IMR-90 (cell line): ENCODE results near the gene POLE4. TPM values are rescaled to one million over a fixed set of nuclear protein-coding genes. Genes with fewer than 3 reads are reported as not detected.

Experiments used
- ATAC-seq: fragments of 200-7000 bp; cut with Tn5 transposase; 2 replicates; pipeline ENCODE4 v1.9.1; 2020; ENCODE audit warnings: low read depth, mild to moderate bottlenecking, moderate library complexity
- BruUV-seq: library from RNA; stranded (reverse); fragments of 400-500 nt; replicated peaks from 2 replicates; lab custom pipeline; 2021; lab: Mats Ljungman, UMichigan
- CTCF ChIA-PET: fragments of 300-600 bp; formaldehyde crosslinking; extraction: SDS; loops from one replicate; lab custom pipeline; 2021; ENCODE audit warnings: antibody characterized with exemption; lab: Yijun Ruan, JAX
- POLR2A ChIA-PET: fragments of 300-600 bp; sonication (Branson Sonifier 250); formaldehyde crosslinking; loops from one replicate; lab custom pipeline; 2022; ENCODE audit warnings: antibody characterized with exemption; ENCODE audit not compliant: unreplicated experiment; lab: Charles Lee
- DNase-seq: peaks from one replicate; pipeline ENCODE4 v3.0.0; 2013
- H2AFZ ChIP-seq: replicated peaks from 2 replicates; pipeline ENCODE3; 2013; ENCODE audit warnings: low read length, mild to moderate bottlenecking; ENCODE audit not compliant: poor library complexity
- H2AK5ac ChIP-seq: 2 replicates; pipeline ENCODE4 v1.6.1; 2013; ENCODE audit warnings: low read depth, low read length, inconsistent platforms
- H2AK9ac ChIP-seq: replicated peaks from 2 replicates; pipeline ENCODE3; 2013; ENCODE audit warnings: mild to moderate bottlenecking, low read depth, low read length, moderate library complexity; ENCODE audit not compliant: poor library complexity
- H2BK120ac ChIP-seq: 2 replicates; pipeline ENCODE4 v1.6.1; 2013; ENCODE audit warnings: low read depth, low read length, inconsistent platforms
- H2BK15ac ChIP-seq: 3 replicates; pipeline ENCODE4 v1.6.1; 2013; ENCODE audit warnings: low read depth, low read length, inconsistent platforms
- H2BK20ac ChIP-seq: 2 replicates; pipeline ENCODE4 v1.6.1; 2013; ENCODE audit warnings: low read depth, mild to moderate bottlenecking, inconsistent platforms, low read length, moderate library complexity
- H2BK5ac ChIP-seq: 2 replicates; pipeline ENCODE4 v1.6.1; 2013; ENCODE audit warnings: mild to moderate bottlenecking, low read depth, low read length, inconsistent platforms; ENCODE audit not compliant: poor library complexity, severe bottlenecking
- H3K14ac ChIP-seq: replicated peaks from 2 replicates; pipeline ENCODE4 v1.6.1; 2013; ENCODE audit warnings: low read depth, low read length, inconsistent platforms
- H3K18ac ChIP-seq: 2 replicates; pipeline ENCODE4 v1.6.1; 2013; ENCODE audit warnings: low read depth, low read length, control low read depth
- H3K23ac ChIP-seq: 2 replicates; pipeline ENCODE4 v1.6.1; 2013; ENCODE audit warnings: low read depth, low read length, inconsistent platforms
- H3K27ac ChIP-seq: 2 replicates; pipeline ENCODE4 v1.5.1; 2013; ENCODE audit warnings: mild to moderate bottlenecking, control low read depth, low read length; ENCODE audit not compliant: insufficient read depth
- H3K27me3 ChIP-seq: 2 replicates; pipeline ENCODE4 v1.6.1; 2013; ENCODE audit warnings: low read length; ENCODE audit not compliant: control insufficient read depth, insufficient read depth
- H3K36me3 ChIP-seq: 2 replicates; pipeline ENCODE4 v1.6.1; 2013; ENCODE audit warnings: low read length, mixed read lengths; ENCODE audit not compliant: control insufficient read depth, insufficient read depth
- H3K4ac ChIP-seq: 2 replicates; pipeline ENCODE4 v1.6.1; 2013; ENCODE audit warnings: low read depth, low read length, inconsistent platforms
- H3K4me1 ChIP-seq: 2 replicates; pipeline ENCODE4 v1.6.1; 2013; ENCODE audit warnings: low read length, mixed read lengths; ENCODE audit not compliant: control insufficient read depth, insufficient read depth
- H3K4me2 ChIP-seq: 2 replicates; pipeline ENCODE4 v1.6.1; 2013; ENCODE audit warnings: low read depth, mild to moderate bottlenecking, control low read depth, low read length, moderate library complexity
- H3K4me3 ChIP-seq: 2 replicates; pipeline ENCODE4 v1.5.1; 2013; ENCODE audit warnings: low read depth, mild to moderate bottlenecking, control low read depth, low read length, moderate library complexity; ENCODE audit not compliant: insufficient read depth
- H3K56ac ChIP-seq: 2 replicates; pipeline ENCODE4 v1.6.1; 2013; ENCODE audit warnings: low read length, inconsistent platforms; ENCODE audit not compliant: insufficient read depth; ENCODE audit errors: extremely low read depth
- H3K79me1 ChIP-seq, 2 experiments: 2 replicates each; pipeline ENCODE4 v1.6.1; 2013; ENCODE audit warnings: low read length in 2 of 2, inconsistent platforms in 1 of 2, low read depth in 1 of 2
- H3K9ac ChIP-seq: 2 replicates; pipeline ENCODE4 v1.6.1; 2013; ENCODE audit warnings: low read depth, low read length, control low read depth
- H3K9me1 ChIP-seq: 2 replicates; pipeline ENCODE4 v1.6.1; 2013; ENCODE audit warnings: low read length, inconsistent platforms; ENCODE audit not compliant: insufficient read depth
- H3K9me3 ChIP-seq: 2 replicates; pipeline ENCODE4 v1.6.1; 2013; ENCODE audit warnings: low read length; ENCODE audit not compliant: control insufficient read depth, insufficient read depth
- H4K20me1 ChIP-seq: 2 replicates; pipeline ENCODE4 v1.6.1; 2013; ENCODE audit warnings: low read length, inconsistent platforms; ENCODE audit not compliant: insufficient read depth
- H4K5ac ChIP-seq: 2 replicates; pipeline ENCODE4 v1.6.1; 2013; ENCODE audit warnings: mild to moderate bottlenecking, low read depth, low read length, control low read depth
- H4K8ac ChIP-seq, 2 experiments: 2 replicates each; pipeline ENCODE4 v1.6.1; 2013; ENCODE audit warnings: low read depth in 2 of 2, low read length in 2 of 2, control low read depth in 1 of 2, inconsistent platforms in 1 of 2
- H4K91ac ChIP-seq: 2 replicates; pipeline ENCODE4 v1.6.1; 2013; ENCODE audit warnings: low read depth, low read length, inconsistent platforms; ENCODE audit not compliant: insufficient read depth
- BHLHE40 ChIP-seq: fragments of 150-350 bp; IDR thresholded peaks from 2 replicates; pipeline ENCODE4 v1.6.1; 2016; ENCODE audit warnings: mild to moderate bottlenecking, low read depth, low read length
- CHD1 ChIP-seq: IDR thresholded peaks from 2 replicates; pipeline ENCODE4 v1.6.1; 2012; ENCODE audit warnings: low read depth, low read length, improper control_type of control experiment
- FOS ChIP-seq: fragments of 150-350 bp; IDR thresholded peaks from 2 replicates; pipeline ENCODE4 v1.6.1; 2016; ENCODE audit warnings: low read depth, low read length
- RAD21 ChIP-seq: IDR thresholded peaks from 2 replicates; pipeline ENCODE4 v1.6.1; 2012; ENCODE audit warnings: low read length, improper control_type of control experiment
- RCOR1 ChIP-seq: IDR thresholded peaks from 2 replicates; pipeline ENCODE4 v1.6.1; 2012; ENCODE audit warnings: mild to moderate bottlenecking, low read length, improper control_type of control experiment; ENCODE audit not compliant: insufficient replicate concordance
- SMC3 ChIP-seq: fragments of 150-350 bp; IDR thresholded peaks from 2 replicates; pipeline ENCODE4 v1.6.1; 2016; ENCODE audit warnings: low read depth, mild to moderate bottlenecking, antibody characterized with exemption, low read length, moderate library complexity
- WGBS, 2 experiments: methylation state at CpG; one replicate each; pipeline versions ENCODE4 v1.1.5 to v1.1.7; 2013; ENCODE audit warnings: missing lambda C conversion rate in 2 of 2; ENCODE audit not compliant: insufficient read length in 1 of 2; ENCODE audit errors: extremely low coverage in 2 of 2; 5-methylcytosine and 5-hydroxymethylcytosine counted together
- dilution Hi-C: fragments of 300-500 bp; cut with HindIII; formaldehyde crosslinking; loops from one replicate; pipeline ENCODE4 v1.14.3; 2018; ENCODE audit warnings: low sequenced_read_pairs; ENCODE audit not compliant: unreplicated experiment
- in situ Hi-C: fragments of 300-500 bp; cut with MboI; formaldehyde crosslinking; loops from 3 replicates; pipeline ENCODE4 v1.14.3; 2019; ENCODE audit warnings: low sequenced_read_pairs, inconsistent platforms, mixed read lengths
- intact Hi-C: fragments of 100-400 bp; cut with micrococcal nuclease; formaldehyde crosslinking; loops from 2 replicates; pipeline ENCODE4 v1.10.0; 2022
- polyA plus RNA-seq, 3 experiments: library from polyadenylated mRNA; depleted of rRNA; stranded (reverse); fragments of >200 nt; gene quantifications; 2 replicates each; pipeline ENCODE4 v1.2.3, GENCODE V29; 2012; ENCODE audit warnings: low replicate concordance in 1 of 3
- total RNA-seq: library from RNA; depleted of rRNA; stranded (reverse); fragments of >200 nt; gene quantifications from 2 replicates; pipeline ENCODE4 v1.2.3, GENCODE V29; 2012

POLE4 gene
- total and polyA plus RNA-seq, 2 of the 4 experiments (the other 2 are of a cell fraction) = 9.0 to 23.9 TPM

DNA sequence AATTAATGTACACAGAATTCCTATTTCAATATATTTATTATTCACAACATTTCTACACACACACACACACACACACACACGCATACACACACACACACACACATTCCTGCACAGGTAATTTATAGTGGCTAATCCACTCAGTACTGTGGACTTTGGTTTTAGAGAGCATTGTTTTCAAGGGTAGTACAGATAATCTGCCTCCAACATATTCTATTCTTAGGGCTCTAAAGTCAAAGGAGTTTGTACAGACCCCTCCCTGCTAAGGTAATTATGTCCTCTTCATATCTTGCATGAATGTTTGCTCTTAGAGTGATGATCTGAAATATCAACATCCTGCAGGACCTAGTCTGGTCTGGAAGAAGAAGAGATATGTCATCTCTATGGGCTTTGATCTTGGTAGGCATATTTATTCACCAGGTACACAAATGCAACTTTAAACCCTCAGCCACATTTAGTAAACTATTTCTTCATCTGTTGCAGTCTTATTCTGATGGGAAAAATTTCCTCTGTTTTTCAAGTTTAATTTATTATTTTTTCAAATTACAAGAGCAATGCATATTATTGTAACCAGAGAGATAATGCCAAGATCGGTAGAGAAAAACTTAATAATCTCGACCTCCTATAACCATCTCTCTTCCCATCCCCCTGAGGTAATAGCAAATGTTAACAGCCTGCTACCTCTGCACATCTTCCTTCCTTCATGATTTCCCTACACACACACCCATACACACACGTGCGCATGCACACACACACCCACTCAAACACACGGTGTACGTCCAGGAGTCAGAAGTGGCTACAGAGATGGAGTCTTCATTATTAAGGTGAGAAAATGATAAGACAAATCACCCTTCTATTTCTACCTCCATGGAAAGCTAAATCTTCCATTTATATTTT is 18.3 kb upstream of the POLE4 start:
- no peak overlapping the region for H2BK15ac ChIP-seq
- H3K18ac ChIP-seq = no peak overlapping the region
- no peak overlapping the region for H2AFZ ChIP-seq
- ChIA-PET CTCF (no interaction called here), POLR2A (no interaction called here)
- peaks cover 2% of the 10 kb centered on the region; the same call in 1 of the 2 replicates for H3K4me1 ChIP-seq
- H3K36me3 ChIP-seq = no peaks in the 10 kb centered on the region
- intact Hi-C loops (no loop called here), dilution Hi-C loops (no loop called here), in situ Hi-C loops (no loop called here)
- no peak overlapping the region for H2AK5ac ChIP-seq
- TF ChIP-seq BHLHE40 (no peak), FOS (no peak), RAD21 (no peak), RCOR1 (no peak), SMC3 (no peak), CHD1 (no peak)
- H3K9me1 ChIP-seq = no peaks in the 10 kb centered on the region
- ATAC-seq (no peak), DNase-seq (no peak)
- no TSS peak for BruUV-seq
- peaks cover 0 to 4% of the 10 kb centered on the region in 2 experiments; a peak in 1 of 4 replicates for H3K79me1 ChIP-seq
- no peak overlapping the region for H3K9ac ChIP-seq
- no peak overlapping the region for H2AK9ac ChIP-seq
- no peak overlapping the region for H3K4ac ChIP-seq
- H3K4me2 ChIP-seq = no peak overlapping the region
- no peaks in the 10 kb centered on the region for H3K27me3 ChIP-seq
- H3K27ac ChIP-seq = no peak overlapping the region
- H4K8ac ChIP-seq = no peak overlapping the region
- no peak overlapping the region for H2BK120ac ChIP-seq
- H3K4me3 ChIP-seq = no peak overlapping the region
- no peak overlapping the region for H3K23ac ChIP-seq
- no peak overlapping the region for H2BK20ac ChIP-seq
- H4K91ac ChIP-seq = no peak overlapping the region
- H3K56ac ChIP-seq = no peak overlapping the region
- H4K20me1 ChIP-seq = peaks cover 3% of the 10 kb centered on the region; the same call in 1 of the 2 replicates
- no peaks in the 10 kb centered on the region for H3K9me3 ChIP-seq
- H2BK5ac ChIP-seq = no peak overlapping the region
- no peak overlapping the region for H4K5ac ChIP-seq
- no peak overlapping the region for H3K14ac ChIP-seq
- WGBS, 2 experiments = 93% methylated on average over 2 of the region's 7 CpGs; no CpG with 5 or more reads in 1 of the 2 experiments
